Cardiac muscle cell (in vitro differentiated cells and primary cell): ENCODE data around the gene NFE2. TPM values are rescaled to one million over a fixed set of nuclear protein-coding genes. Genes with fewer than 3 reads are reported as not detected.

ENCODE experiments used
- DNase-seq, 2 donors: peaks; one replicate each; pipeline versions ENCODE4 v3.0.0 to v3.0.0-alpha.2; 2010 to 2017; ENCODE audit warnings: low read depth in 1 of 2, low spot score in 1 of 2
- H3K27ac ChIP-seq: fragments of 200-600 bp; sonication (generic); 2 replicates; pipeline ENCODE4 v1.5.1; 2016
- H3K27me3 ChIP-seq: fragments of 200-600 bp; sonication (generic); 2 replicates; pipeline ENCODE4 v1.6.0; 2016; ENCODE audit warnings: control low read depth
- H3K36me3 ChIP-seq: fragments of 200-600 bp; sonication (generic); 2 replicates; pipeline ENCODE4 v1.5.1; 2016; ENCODE audit warnings: control low read depth
- H3K4me1 ChIP-seq: fragments of 200-600 bp; sonication (generic); 2 replicates; pipeline ENCODE4 v1.8.1; 2017; ENCODE audit warnings: low read depth, mild to moderate bottlenecking, mixed run types
- H3K4me3 ChIP-seq: fragments of 200-600 bp; sonication (generic); 2 replicates; pipeline ENCODE4 v1.5.1; 2016; ENCODE audit warnings: mild to moderate bottlenecking
- H3K9me3 ChIP-seq: fragments of 200-600 bp; sonication (generic); 2 replicates; pipeline ENCODE4 v1.5.1; 2017; ENCODE audit warnings: low read depth, mild to moderate bottlenecking, control low read depth
- CTCF ChIP-seq: IDR thresholded peaks from 2 replicates; pipeline ENCODE4 v1.5.1; 2012; ENCODE audit warnings: low read depth, mild to moderate bottlenecking, low read length
- polyA plus RNA-seq: library from polyadenylated mRNA; unstranded; fragments of >200 nt; fragmentation: Nextera tagmentation; extraction: Ambion mirVana; gene quantifications from 2 replicates; pipeline ENCODE4 v1.2.1, GENCODE V29; 2016
- total RNA-seq: library from RNA; depleted of rRNA; stranded (reverse); fragments of >200 nt; gene quantifications from 2 replicates; pipeline ENCODE4 v1.2.3, GENCODE V29; 2016

Gene NFE2
- total and polyA plus RNA-seq, 2 experiments from 2014 or later = 4.9 to 8.4 TPM

- H3K36me3 ChIP-seq = peaks cover 16% of the 10 kb centered on the region
- H3K9me3 ChIP-seq = no peaks in the 10 kb centered on the region
- no peaks in the 10 kb centered on the region for H3K27me3 ChIP-seq
- peak overlapping the region; percentile 93 for H3K27ac ChIP-seq
- TF ChIP-seq CTCF = no peak
- peaks cover 47% of the 10 kb centered on the region for H3K4me1 ChIP-seq
- peak in 1 of 2 donors; percentile 74 for DNase-seq
- no peak overlapping the region for H3K4me3 ChIP-seq
Observed at GRCh38 chr12:54338698-54339296, 38.0 kb upstream of the NFE2 start.

GRCh38 chr12:54337854-54338650, 37.2 kb upstream of the NFE2 start:
- no peak for TF ChIP-seq CTCF
- peak overlapping the region; percentile 93 for H3K27ac ChIP-seq
- no peak overlapping the region for H3K4me3 ChIP-seq
- H3K27me3 ChIP-seq = no peaks in the 10 kb centered on the region
- no peaks in the 10 kb centered on the region for H3K9me3 ChIP-seq
- H3K36me3 ChIP-seq = peaks cover 8% of the 10 kb centered on the region
- H3K4me1 ChIP-seq = peaks cover 47% of the 10 kb centered on the region
- DNase-seq = no peak

GRCh38 chr12:54337280-54337842, 36.5 kb upstream of the NFE2 start:
- Histone ChIP-seq H3K4me1 (peaks cover 46% of the 10 kb centered on the region), H3K27me3 (no peaks in the 10 kb centered on the region), H3K36me3 (peaks cover 4% of the 10 kb centered on the region), H3K9me3 (no peaks in the 10 kb centered on the region), H3K27ac (peak overlapping the region; percentile 93), H3K4me3 (no peak overlapping the region)
- DNase-seq = peak in 1 of 2 donors; percentile 61
- TF ChIP-seq CTCF = no peak

GRCh38 chr12:54333420-54334034, 32.7 kb upstream of the NFE2 start:
- H3K4me1 ChIP-seq = peaks cover 28% of the 10 kb centered on the region
- no peaks in the 10 kb centered on the region for H3K27me3 ChIP-seq
- no peaks in the 10 kb centered on the region for H3K9me3 ChIP-seq
- H3K36me3 ChIP-seq = no peaks in the 10 kb centered on the region
- DNase-seq = no peak
- TF ChIP-seq CTCF = no peak
- H3K27ac ChIP-seq = no peak overlapping the region
- no peak overlapping the region for H3K4me3 ChIP-seq

GRCh38 chr12:54331461-54331860, 30.6 kb upstream of the NFE2 start:
- TF ChIP-seq CTCF = no peak
- H3K27me3 ChIP-seq = no peaks in the 10 kb centered on the region
- no peaks in the 10 kb centered on the region for H3K9me3 ChIP-seq
- H3K4me1 ChIP-seq = peaks cover 14% of the 10 kb centered on the region
- no peak overlapping the region for H3K27ac ChIP-seq
- DNase-seq = no peak
- no peak overlapping the region for H3K4me3 ChIP-seq
- H3K36me3 ChIP-seq = no peaks in the 10 kb centered on the region
